ENCODE measurements around the gene TRPM3. TPM values are rescaled to one million over a fixed set of nuclear protein-coding genes. Genes with fewer than 3 reads are reported as not detected.

The TRPM3 gene
- total and polyA plus RNA-seq, 4 experiments from 2014 or later, result not detected

DNA sequence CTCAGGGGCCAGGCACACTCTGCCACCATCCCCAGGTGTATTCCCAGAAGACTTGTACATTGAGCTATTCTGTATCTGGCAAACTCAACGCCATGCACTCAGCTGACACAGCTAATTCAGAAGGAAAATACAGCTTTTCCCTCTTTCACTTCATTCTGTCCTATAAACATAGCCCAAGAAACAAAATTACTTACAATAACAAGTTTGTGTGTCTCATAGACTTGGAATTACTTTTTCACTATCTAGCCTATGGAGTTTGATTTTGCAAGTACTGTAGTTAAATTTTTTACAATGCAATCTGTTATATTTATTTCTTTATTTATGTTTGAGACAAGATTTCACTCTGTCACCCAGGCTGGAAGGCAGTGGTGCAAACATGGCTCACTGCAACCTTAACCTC lies 581.9 kb downstream of the TRPM3 start:
- Mint-ChIP-seq H3K27me3 (no peaks in the 10 kb centered on the region), H3K9me3 (no peaks in the 10 kb centered on the region), H3K36me3 (peaks cover 0 to 3% of the 10 kb centered on the region in 2 donors), H3K27ac (no peak overlapping the region), H3K4me3 (no peak overlapping the region), H3K4me1 (no peaks in the 10 kb centered on the region)
- Histone ChIP-seq H3K9me3 (ENCODE audit: control insufficient read depth in 1 of 2, low read length in 2 of 2) (no peaks in the 10 kb centered on the region), H3K27me3 (ENCODE audit: insufficient read depth, low read length) (no peaks in the 10 kb centered on the region), H3K36me3 (ENCODE audit: insufficient read depth, low read length) (no peaks in the 10 kb centered on the region), H3K4me1 (ENCODE audit: insufficient read depth, low read length) (no peaks in the 10 kb centered on the region), H3K27ac (ENCODE audit: low read depth, low read length) (no peak overlapping the region), H3K4me3 (ENCODE audit: low read length in 2 of 2) (no peak overlapping the region)
- POLR2A ChIA-PET (ENCODE audit: partially characterized antibody), result no interaction called here
- CTCF ChIA-PET (ENCODE audit: partially characterized antibody), result interaction anchor here (0.7 to 1.4 kb wide), 3 partner anchors 63 to 199 kb away, joined by 3 read pairs; no protein-coding TSS in a partner anchor
- intact Hi-C loops (cut with micrococcal nuclease), result no loop called here
- no peak for DNase-seq

DNA sequence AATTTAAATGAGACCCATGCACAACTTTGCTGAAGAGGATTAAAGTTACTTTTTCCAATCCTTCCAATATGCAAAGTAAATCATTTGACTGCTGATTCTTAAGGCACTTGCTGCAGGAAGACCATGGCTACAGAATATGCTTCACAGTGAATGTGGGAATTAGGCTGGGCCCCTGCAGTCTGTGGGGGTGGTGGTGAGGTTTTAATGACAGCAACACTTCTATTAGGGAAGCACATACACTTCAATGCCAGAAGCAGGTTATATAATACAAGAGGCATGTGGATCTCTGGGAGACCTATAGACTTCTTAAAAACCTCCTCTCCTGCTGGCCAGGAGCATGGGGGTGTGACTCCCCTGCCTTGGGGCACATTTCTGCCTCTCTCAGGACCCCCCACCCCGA lies 582.4 kb downstream of the TRPM3 start:
- Mint-ChIP-seq H3K4me1 (no peaks in the 10 kb centered on the region), H3K4me3 (no peak overlapping the region), H3K27ac (no peak overlapping the region), H3K36me3 (peaks cover 0 to 3% of the 10 kb centered on the region in 2 donors), H3K27me3 (no peaks in the 10 kb centered on the region), H3K9me3 (no peaks in the 10 kb centered on the region)
- Histone ChIP-seq H3K27ac (ENCODE audit: low read depth, low read length) (no peak overlapping the region), H3K36me3 (ENCODE audit: insufficient read depth, low read length) (no peaks in the 10 kb centered on the region), H3K9me3 (ENCODE audit: control insufficient read depth in 1 of 2, low read length in 2 of 2) (no peaks in the 10 kb centered on the region), H3K4me1 (ENCODE audit: insufficient read depth, low read length) (no peaks in the 10 kb centered on the region), H3K27me3 (ENCODE audit: insufficient read depth, low read length) (no peaks in the 10 kb centered on the region), H3K4me3 (ENCODE audit: low read length in 2 of 2) (no peak overlapping the region)
- intact Hi-C loops (cut with micrococcal nuclease), result no loop called here
- ChIA-PET POLR2A (ENCODE audit: partially characterized antibody) (interaction anchor here (1.0 kb wide), 1 partner anchor 120 kb away, joined by 4 read pairs; no protein-coding TSS in a partner anchor), CTCF (ENCODE audit: partially characterized antibody) (interaction anchor here (0.7 to 1.4 kb wide), 2 partner anchors 113 to 198 kb away, joined by 3 read pairs; no protein-coding TSS in a partner anchor)
- DNase-seq, result no peak

DNA sequence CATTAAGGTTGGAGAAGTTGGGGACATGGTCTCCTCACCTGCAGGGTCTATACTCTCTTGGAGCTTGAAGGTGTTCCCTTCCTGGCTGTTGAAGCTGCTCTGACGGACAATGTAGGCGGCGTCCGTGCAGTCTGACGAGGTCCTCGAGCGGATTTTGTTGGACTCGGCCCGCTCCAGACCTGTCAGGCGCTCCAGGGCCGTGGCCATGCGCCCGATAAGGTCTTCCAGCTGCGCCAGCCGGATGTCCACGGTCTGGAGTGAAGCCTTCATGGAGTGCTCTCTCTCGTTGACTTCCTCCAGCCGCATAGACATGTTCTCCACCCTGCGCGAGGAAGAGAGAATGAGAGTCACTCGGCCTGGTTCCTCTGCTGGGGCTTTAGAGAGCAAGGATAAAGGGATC lies 584.3 kb downstream of the TRPM3 start:
- Histone ChIP-seq H3K4me1 (ENCODE audit: insufficient read depth, low read length) (no peaks in the 10 kb centered on the region), H3K27ac (ENCODE audit: low read depth, low read length) (no peak overlapping the region), H3K4me3 (ENCODE audit: low read length in 2 of 2) (no peak overlapping the region), H3K9me3 (ENCODE audit: control insufficient read depth in 1 of 2, low read length in 2 of 2) (no peaks in the 10 kb centered on the region), H3K27me3 (ENCODE audit: insufficient read depth, low read length) (no peaks in the 10 kb centered on the region), H3K36me3 (ENCODE audit: insufficient read depth, low read length) (no peaks in the 10 kb centered on the region)
- Mint-ChIP-seq H3K27me3 (no peaks in the 10 kb centered on the region), H3K9me3 (no peaks in the 10 kb centered on the region), H3K27ac (no peak overlapping the region), H3K4me1 (peaks cover 4 to 9% (median 5%) of the 10 kb centered on the region in 4 donors), H3K36me3 (peaks cover 0 to 3% of the 10 kb centered on the region in 2 donors), H3K4me3 (no peak overlapping the region)
- intact Hi-C loops (cut with micrococcal nuclease), result no loop called here
- no peak for DNase-seq
- ChIA-PET CTCF (ENCODE audit: partially characterized antibody) (no interaction called here), POLR2A (ENCODE audit: partially characterized antibody) (no interaction called here)

DNA sequence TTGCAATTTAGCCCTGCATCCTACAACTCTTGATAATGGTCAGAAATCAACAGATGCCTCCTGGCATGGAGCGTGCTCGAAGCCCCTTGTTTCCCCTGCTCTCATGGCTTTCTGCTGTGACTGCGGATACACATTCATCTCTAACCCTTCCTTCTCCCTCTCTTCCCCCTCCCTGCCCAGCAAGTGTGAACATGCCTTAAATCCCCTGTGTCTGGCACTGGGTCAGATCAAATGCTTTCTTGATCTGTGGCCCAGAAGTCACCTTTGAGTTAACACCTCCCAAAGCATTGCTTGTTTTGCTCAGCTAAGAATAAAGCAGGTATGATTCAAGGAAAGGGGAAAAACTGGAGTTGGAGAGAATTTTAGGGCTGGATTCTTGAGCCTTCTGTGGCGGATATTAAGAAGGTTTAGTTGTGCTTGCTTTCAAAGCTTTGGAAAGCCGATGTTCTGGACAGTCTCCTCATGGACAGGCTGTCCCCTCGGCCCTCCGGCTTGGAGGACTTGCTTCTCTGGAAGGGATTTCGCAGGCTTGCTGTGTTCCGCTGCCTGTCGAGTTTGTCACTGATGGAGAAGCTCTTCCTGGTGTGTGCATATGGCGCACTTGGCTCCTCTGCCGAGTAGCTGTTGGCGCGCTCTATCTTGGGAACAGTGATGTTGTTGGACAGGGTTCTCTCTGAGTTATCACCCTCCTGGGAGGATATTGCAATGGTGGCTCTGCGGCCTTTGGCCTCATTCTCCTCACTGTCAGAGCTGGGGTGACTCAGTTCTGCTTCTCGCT lies 585.7 kb downstream of the TRPM3 start:
- ChIA-PET CTCF (ENCODE audit: partially characterized antibody) (no interaction called here), POLR2A (ENCODE audit: partially characterized antibody) (no interaction called here)
- Mint-ChIP-seq H3K36me3 (peaks cover 0 to 3% of the 10 kb centered on the region in 2 donors), H3K4me3 (no peak overlapping the region), H3K4me1 (peaks cover 4 to 9% (median 5%) of the 10 kb centered on the region in 4 donors), H3K27me3 (no peaks in the 10 kb centered on the region), H3K27ac (peak overlapping the region in 1 of 7 donors; percentile 64), H3K9me3 (no peaks in the 10 kb centered on the region)
- H3K4me1 ChIP-seq (ENCODE audit: insufficient read depth, low read length), result no peaks in the 10 kb centered on the region
- no peak for DNase-seq
- H3K27ac ChIP-seq (ENCODE audit: low read depth, low read length), result no peak overlapping the region
- no peaks in the 10 kb centered on the region for H3K9me3 ChIP-seq (ENCODE audit: control insufficient read depth in 1 of 2, low read length in 2 of 2)
- intact Hi-C loops (cut with micrococcal nuclease), result no loop called here
- H3K27me3 ChIP-seq (ENCODE audit: insufficient read depth, low read length), result no peaks in the 10 kb centered on the region
- H3K4me3 ChIP-seq (ENCODE audit: low read length in 2 of 2), result no peak overlapping the region
- H3K36me3 ChIP-seq (ENCODE audit: insufficient read depth, low read length), result no peaks in the 10 kb centered on the region

DNA sequence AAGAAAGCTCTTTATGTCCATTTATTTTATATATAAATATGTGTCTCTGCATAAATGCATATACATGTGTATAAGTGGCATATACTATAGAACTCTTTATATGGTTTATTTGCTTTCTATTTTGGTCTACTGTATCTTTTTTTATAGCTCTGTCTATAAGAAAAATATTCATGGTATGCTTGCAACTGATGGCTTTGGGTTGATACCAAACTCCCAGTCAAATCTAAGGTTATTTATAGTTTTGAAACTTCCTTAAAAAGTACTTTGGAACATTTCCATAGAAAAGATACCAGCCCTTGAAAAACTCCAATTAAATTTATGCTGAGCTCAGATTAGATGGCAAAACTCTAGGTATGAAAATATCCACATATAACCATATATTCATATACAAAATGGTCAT lies 587.0 kb downstream of the TRPM3 start:
- H3K9me3 ChIP-seq (ENCODE audit: control insufficient read depth in 1 of 2, low read length in 2 of 2), result no peaks in the 10 kb centered on the region
- ChIA-PET POLR2A (ENCODE audit: partially characterized antibody) (interaction anchor here (0.7 kb wide), 1 partner anchor 251 kb away, joined by 3 read pairs; no protein-coding TSS in a partner anchor), CTCF (ENCODE audit: partially characterized antibody) (interaction anchor here (0.6 kb wide), 1 partner anchor 98 kb away, joined by 4 read pairs; no protein-coding TSS in a partner anchor)
- peaks cover 0 to 3% of the 10 kb centered on the region in 2 donors for H3K36me3 Mint-ChIP-seq
- H3K9me3 Mint-ChIP-seq, result no peaks in the 10 kb centered on the region
- no peaks in the 10 kb centered on the region for H3K27me3 ChIP-seq (ENCODE audit: insufficient read depth, low read length)
- H3K27ac ChIP-seq (ENCODE audit: low read depth, low read length), result no peak overlapping the region
- intact Hi-C loops (cut with micrococcal nuclease), result no loop called here
- no peak overlapping the region for H3K4me3 ChIP-seq (ENCODE audit: low read length in 2 of 2)
- no peak overlapping the region for H3K27ac Mint-ChIP-seq
- H3K4me1 ChIP-seq (ENCODE audit: insufficient read depth, low read length), result no peaks in the 10 kb centered on the region
- no peak overlapping the region for H3K4me3 Mint-ChIP-seq
- H3K4me1 Mint-ChIP-seq, result peaks cover 4 to 9% (median 5%) of the 10 kb centered on the region in 4 donors
- no peaks in the 10 kb centered on the region for H3K27me3 Mint-ChIP-seq
- no peaks in the 10 kb centered on the region for H3K36me3 ChIP-seq (ENCODE audit: insufficient read depth, low read length)
- no peak for DNase-seq

DNA sequence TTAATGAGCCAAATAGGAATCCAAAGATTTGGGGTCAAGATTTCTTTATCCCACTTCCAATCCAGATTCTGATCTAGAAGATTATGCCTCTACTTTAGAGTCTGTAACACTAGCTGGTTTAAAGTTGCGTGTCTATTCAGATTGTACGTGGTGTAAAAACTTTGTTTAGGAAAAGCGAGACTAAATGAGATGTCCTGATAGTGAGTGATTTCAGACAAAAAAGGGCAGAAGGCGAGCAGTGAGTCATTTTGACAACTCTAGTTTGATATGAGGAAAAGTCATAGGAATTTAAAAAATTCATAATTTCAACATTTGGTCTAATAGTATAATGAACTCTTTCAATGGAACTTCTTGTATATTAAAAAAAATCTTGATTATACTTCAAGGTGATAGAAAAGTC lies 587.4 kb downstream of the TRPM3 start:
- no peak for DNase-seq
- Histone ChIP-seq H3K36me3 (ENCODE audit: insufficient read depth, low read length) (no peaks in the 10 kb centered on the region), H3K4me3 (ENCODE audit: low read length in 2 of 2) (no peak overlapping the region), H3K4me1 (ENCODE audit: insufficient read depth, low read length) (no peaks in the 10 kb centered on the region), H3K9me3 (ENCODE audit: control insufficient read depth in 1 of 2, low read length in 2 of 2) (no peaks in the 10 kb centered on the region), H3K27ac (ENCODE audit: low read depth, low read length) (no peak overlapping the region), H3K27me3 (ENCODE audit: insufficient read depth, low read length) (no peaks in the 10 kb centered on the region)
- Mint-ChIP-seq H3K36me3 (peaks cover 0 to 3% of the 10 kb centered on the region in 2 donors), H3K27me3 (no peaks in the 10 kb centered on the region), H3K9me3 (no peaks in the 10 kb centered on the region), H3K27ac (no peak overlapping the region), H3K4me1 (peaks cover 4 to 9% (median 5%) of the 10 kb centered on the region in 4 donors), H3K4me3 (no peak overlapping the region)
- intact Hi-C loops (cut with micrococcal nuclease), result no loop called here
- POLR2A ChIA-PET (ENCODE audit: partially characterized antibody), result interaction anchor here (0.7 kb wide), 1 partner anchor 251 kb away, joined by 3 read pairs; no protein-coding TSS in a partner anchor
- CTCF ChIA-PET (ENCODE audit: partially characterized antibody), result no interaction called here

DNA sequence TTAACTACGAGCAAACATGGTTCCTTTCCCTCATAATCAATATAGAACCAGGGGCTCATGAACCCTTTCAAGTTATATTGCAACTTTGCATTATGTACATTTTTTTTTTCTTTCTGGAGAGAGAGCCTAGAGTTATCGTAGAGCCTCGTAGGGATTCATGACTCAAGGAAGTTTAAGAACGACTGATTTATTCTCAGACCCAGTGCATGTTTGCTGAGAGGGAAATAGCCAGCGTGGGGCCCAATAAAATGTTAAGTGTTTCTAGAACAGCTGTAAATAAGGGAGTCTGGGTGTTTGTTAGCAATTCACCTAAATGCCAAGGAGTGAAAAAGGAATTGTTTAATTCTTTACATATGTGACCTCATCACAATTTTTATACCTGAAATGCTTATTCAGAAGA lies 587.9 kb downstream of the TRPM3 start:
- intact Hi-C loops (cut with micrococcal nuclease), result no loop called here
- H3K27me3 ChIP-seq (ENCODE audit: insufficient read depth, low read length), result no peaks in the 10 kb centered on the region
- Mint-ChIP-seq H3K27me3 (no peaks in the 10 kb centered on the region), H3K36me3 (peaks cover 0 to 3% of the 10 kb centered on the region in 2 donors), H3K4me3 (no peak overlapping the region), H3K9me3 (no peaks in the 10 kb centered on the region), H3K4me1 (peaks cover 4 to 9% (median 5%) of the 10 kb centered on the region in 4 donors), H3K27ac (no peak overlapping the region)
- H3K4me3 ChIP-seq (ENCODE audit: low read length in 2 of 2), result no peak overlapping the region
- POLR2A ChIA-PET (ENCODE audit: partially characterized antibody), result no interaction called here
- no peaks in the 10 kb centered on the region for H3K4me1 ChIP-seq (ENCODE audit: insufficient read depth, low read length)
- no peak overlapping the region for H3K27ac ChIP-seq (ENCODE audit: low read depth, low read length)
- no peaks in the 10 kb centered on the region for H3K36me3 ChIP-seq (ENCODE audit: insufficient read depth, low read length)
- H3K9me3 ChIP-seq (ENCODE audit: control insufficient read depth in 1 of 2, low read length in 2 of 2), result no peaks in the 10 kb centered on the region
- DNase-seq, result no peak
- CTCF ChIA-PET (ENCODE audit: partially characterized antibody), result interaction anchor here (1.3 kb wide), 1 partner anchor 69 kb away, joined by 4 read pairs; no protein-coding TSS in a partner anchor
